Smooth muscle cell (in vitro differentiated cells): ENCODE data around the gene ZNF587B. TPM values are rescaled to one million over a fixed set of nuclear protein-coding genes. Genes with fewer than 3 reads are reported as not detected.
"Not testable (repeated sequence)": the region's sequence is repeated elsewhere in the genome, so short reads cannot be mapped to it uniquely, and the experiment has no call there.

Experiments
- DNase-seq: peaks from one replicate; lab custom pipeline; 2025; ENCODE audit not compliant: unreplicated experiment; lab: John Stamatoyannopoulos, UW
- H2AFZ ChIP-seq: fragments of 200-600 bp; sonication (generic); 2 replicates; pipeline ENCODE4 v1.6.0; 2016; ENCODE audit warnings: antibody characterized with exemption, low read depth, mild to moderate bottlenecking
- H3F3A ChIP-seq: fragments of 200-600 bp; sonication (generic); 2 replicates; pipeline ENCODE4 v1.6.0; 2017; ENCODE audit warnings: antibody characterized with exemption, low read depth
- H3K27ac ChIP-seq: fragments of 200-600 bp; sonication (generic); 2 replicates; pipeline ENCODE4 v1.5.1; 2016; ENCODE audit warnings: low read depth, mild to moderate bottlenecking
- H3K27me3 ChIP-seq: fragments of 200-600 bp; sonication (generic); 2 replicates; pipeline ENCODE4 v1.6.1; 2016; ENCODE audit warnings: low read depth, mild to moderate bottlenecking
- H3K36me3 ChIP-seq: fragments of 200-600 bp; sonication (generic); 2 replicates; pipeline ENCODE4 v1.5.1; 2016; ENCODE audit warnings: low read depth
- H3K4me1 ChIP-seq: fragments of 200-600 bp; sonication (generic); 2 replicates; pipeline ENCODE4 v1.5.1; 2016; ENCODE audit warnings: low read depth
- H3K4me2 ChIP-seq: fragments of 200-600 bp; sonication (generic); 2 replicates; pipeline ENCODE4 v1.6.0; 2016; ENCODE audit warnings: mild to moderate bottlenecking
- H3K4me3 ChIP-seq: fragments of 200-600 bp; sonication (generic); 2 replicates; pipeline ENCODE4 v1.5.1; 2016; ENCODE audit warnings: mild to moderate bottlenecking
- H3K79me2 ChIP-seq: fragments of 200-600 bp; sonication (generic); 2 replicates; pipeline ENCODE4 v1.6.0; 2016; ENCODE audit warnings: low read depth, mild to moderate bottlenecking
- H3K9ac ChIP-seq: fragments of 200-600 bp; sonication (generic); 2 replicates; pipeline ENCODE4 v1.6.0; 2016; ENCODE audit warnings: low read depth
- H3K9me3 ChIP-seq: fragments of 200-600 bp; sonication (generic); replicated peaks from 2 replicates; pipeline ENCODE4 v1.5.1; 2016; ENCODE audit warnings: low read depth
- H4K20me1 ChIP-seq: fragments of 200-600 bp; sonication (generic); 2 replicates; pipeline ENCODE4 v1.6.0; 2016; ENCODE audit warnings: low read depth
- CTCF ChIP-seq: fragments of 200-600 bp; sonication (generic); IDR thresholded peaks from 2 replicates; pipeline ENCODE4 v1.5.1; 2017; ENCODE audit warnings: borderline replicate concordance, mild to moderate bottlenecking, antibody characterized with exemption; ENCODE audit not compliant: insufficient read depth, poor library complexity, severe bottlenecking
- WGBS: methylation state at CpG from one replicate; pipeline ENCODE4 v1.1.7; 2016; ENCODE audit warnings: low lambda C conversion rate; 5-methylcytosine and 5-hydroxymethylcytosine counted together
- polyA plus RNA-seq: library from polyadenylated mRNA; unstranded; fragments of >200 nt; fragmentation: Nextera tagmentation; extraction: Ambion mirVana; gene quantifications from 2 replicates; pipeline ENCODE4 v1.2.1, GENCODE V29; 2016
- total RNA-seq: library from RNA; depleted of rRNA; stranded (reverse); fragments of >200 nt; gene quantifications from 2 replicates; pipeline ENCODE4 v1.2.3, GENCODE V29; 2014

The ZNF587B gene
- total and polyA plus RNA-seq, 2 experiments from 2014 or later = 1.2 to 6.7 TPM

GRCh38 chr19:57872450-57872849 is 42.4 kb downstream of the ZNF587B start:
- no peaks in the 10 kb centered on the region for H4K20me1 ChIP-seq
- H3K27me3 ChIP-seq = no peaks in the 10 kb centered on the region
- no peak for DNase-seq
- no peak overlapping the region for H2AFZ ChIP-seq
- no peaks in the 10 kb centered on the region for H3K4me1 ChIP-seq
- peaks cover 22% of the 10 kb centered on the region for H3F3A ChIP-seq
- TF ChIP-seq CTCF = no peak
- H3K79me2 ChIP-seq = peaks cover 6% of the 10 kb centered on the region
- peaks cover 36% of the 10 kb centered on the region for H3K9me3 ChIP-seq
- no peak overlapping the region for H3K27ac ChIP-seq
- H3K9ac ChIP-seq = no peak overlapping the region
- H3K36me3 ChIP-seq = peaks cover 50% of the 10 kb centered on the region
- H3K4me2 ChIP-seq = no peak overlapping the region
- no peak overlapping the region for H3K4me3 ChIP-seq

GRCh38 chr19:57873883-57874799 is 44.0 kb downstream of the ZNF587B start:
- H3K4me3 ChIP-seq, DNase-seq, H2AFZ ChIP-seq, H4K20me1 ChIP-seq, H3K9ac ChIP-seq, H3K4me1 ChIP-seq, H3K27ac ChIP-seq, H3K27me3 ChIP-seq, H3K4me2 ChIP-seq: not testable (repeated sequence)
- peaks cover 44% of the 10 kb centered on the region for H3K36me3 ChIP-seq
- peaks cover 20% of the 10 kb centered on the region for H3K79me2 ChIP-seq
- peaks cover 30% of the 10 kb centered on the region for H3K9me3 ChIP-seq
- WGBS = 99% methylated on average over 8 of the region's 8 CpGs
- H3F3A ChIP-seq = peaks cover 22% of the 10 kb centered on the region

- DNase-seq = no peak
- H3K4me3 ChIP-seq = no peak overlapping the region
- no peak overlapping the region for H2AFZ ChIP-seq
- H3K4me2 ChIP-seq = no peak overlapping the region
- no peaks in the 10 kb centered on the region for H3F3A ChIP-seq
- WGBS = 79% methylated on average over 3 of the region's 3 CpGs
- H3K36me3 ChIP-seq = no peaks in the 10 kb centered on the region
- H3K27ac ChIP-seq = no peak overlapping the region
- no peak for TF ChIP-seq CTCF
- H3K79me2 ChIP-seq = peaks cover 55% of the 10 kb centered on the region
- H3K9ac ChIP-seq = no peak overlapping the region
- H3K9me3 ChIP-seq = no peaks in the 10 kb centered on the region
- H4K20me1 ChIP-seq = peaks cover 7% of the 10 kb centered on the region
- no peaks in the 10 kb centered on the region for H3K27me3 ChIP-seq
- peaks cover 13% of the 10 kb centered on the region for H3K4me1 ChIP-seq
These were observed 55.9 kb downstream of the ZNF587B start for GRCh38 chr19:57886046-57886445.

GRCh38 chr19:57887195-57887941 is 57.3 kb downstream of the ZNF587B start:
- H3K9ac ChIP-seq = peak overlapping the region; percentile 83
- H3K4me2 ChIP-seq = peak overlapping the region; percentile 91
- H3F3A ChIP-seq = no peaks in the 10 kb centered on the region
- WGBS = 8% methylated on average over 6 of the region's 6 CpGs
- H3K9me3 ChIP-seq = no peaks in the 10 kb centered on the region
- peak overlapping the region; percentile 95 for H3K27ac ChIP-seq
- peak overlapping the region; percentile 75 for H3K4me3 ChIP-seq
- H4K20me1 ChIP-seq = peaks cover 7% of the 10 kb centered on the region
- H3K36me3 ChIP-seq = no peaks in the 10 kb centered on the region
- peaks cover 13% of the 10 kb centered on the region for H3K4me1 ChIP-seq
- DNase-seq = no peak
- H2AFZ ChIP-seq = no peak overlapping the region
- no peaks in the 10 kb centered on the region for H3K27me3 ChIP-seq
- no peak for TF ChIP-seq CTCF
- peaks cover 55% of the 10 kb centered on the region for H3K79me2 ChIP-seq
